OCI-LY1 (cell line): ENCODE results near the gene XRRA1.

ENCODE experiments used
- H2AFZ ChIP-seq: fragments of 200-600 bp; sonication (generic), shearing (Covaris generic); 2 replicates; pipeline ENCODE4 v1.6.0; 2014; ENCODE audit warnings: antibody characterized with exemption, mild to moderate bottlenecking, low read length
- H3F3A ChIP-seq: fragments of 200-600 bp; sonication (generic), shearing (Covaris generic); 2 replicates; pipeline ENCODE4 v1.6.0; 2014; ENCODE audit warnings: mild to moderate bottlenecking, antibody characterized with exemption, low read length, moderate library complexity; ENCODE audit not compliant: insufficient read depth
- H3K27ac ChIP-seq: fragments of 200-600 bp; sonication (generic); 2 replicates; pipeline ENCODE4 v1.5.1; 2014; ENCODE audit warnings: low read length, mixed run types, mild to moderate bottlenecking, low read depth; ENCODE audit not compliant: poor library complexity, severe bottlenecking
- H3K27me3 ChIP-seq: fragments of 200-600 bp; sonication (generic); 2 replicates; pipeline ENCODE4 v1.6.0; 2014; ENCODE audit warnings: antibody characterized with exemption, mild to moderate bottlenecking, low read length, moderate library complexity; ENCODE audit not compliant: insufficient read depth
- H3K36me3 ChIP-seq: fragments of 200-600 bp; sonication (generic); 2 replicates; pipeline ENCODE4 v1.6.1; 2014; ENCODE audit warnings: mild to moderate bottlenecking, antibody characterized with exemption, low read length, moderate library complexity, mixed read lengths; ENCODE audit not compliant: insufficient read depth
- H3K4me1 ChIP-seq: fragments of 200-600 bp; sonication (generic); 2 replicates; pipeline ENCODE4 v1.5.1; 2014; ENCODE audit warnings: mild to moderate bottlenecking, low read length, moderate library complexity; ENCODE audit not compliant: insufficient read depth, severe bottlenecking
- H3K4me2 ChIP-seq: fragments of 200-600 bp; sonication (generic), shearing (Covaris generic); 2 replicates; pipeline ENCODE4 v1.6.1; 2014; ENCODE audit warnings: low read length
- H3K4me3 ChIP-seq: fragments of 200-600 bp; sonication (generic); 2 replicates; pipeline ENCODE4 v1.5.1; 2014; ENCODE audit warnings: low read length, low read depth, mild to moderate bottlenecking, mixed read lengths; ENCODE audit not compliant: poor library complexity, severe bottlenecking
- H3K79me2 ChIP-seq: fragments of 200-600 bp; shearing (Covaris generic); 2 replicates; pipeline ENCODE4 v1.6.1; 2016; ENCODE audit warnings: mixed run types, low read length, mixed read lengths; ENCODE audit not compliant: insufficient read depth
- H3K9ac ChIP-seq: fragments of 200-600 bp; sonication (generic), shearing (Covaris generic); 2 replicates; pipeline ENCODE4 v1.6.1; 2014; ENCODE audit warnings: mild to moderate bottlenecking, low read length, mixed read lengths
- H3K9me2 ChIP-seq: fragments of 200-600 bp; sonication (generic), shearing (Covaris generic); 2 replicates; pipeline ENCODE4 v1.6.1; 2014; ENCODE audit warnings: low read depth, mild to moderate bottlenecking, low read length, mixed read lengths
- H3K9me3 ChIP-seq: fragments of 200-600 bp; shearing (Covaris generic); 2 replicates; pipeline ENCODE4 v1.6.1; 2014; ENCODE audit warnings: low read length, mixed read lengths
- H4K20me1 ChIP-seq: fragments of 200-600 bp; sonication (generic), shearing (Covaris generic); 2 replicates; pipeline ENCODE4 v1.6.0; 2016; ENCODE audit warnings: mild to moderate bottlenecking, low read length; ENCODE audit not compliant: insufficient read depth
- EZH2 ChIP-seq: fragments of 200-600 bp; sonication (generic), shearing (Covaris generic); IDR thresholded peaks from 2 replicates; pipeline ENCODE4 v1.8.0; 2017; ENCODE audit warnings: borderline replicate concordance, mixed run types, mild to moderate bottlenecking, antibody characterized with exemption, low read length, moderate library complexity, mixed read lengths
- TF ChIP-seq, protein P1 (sequence below): fragments of 200-600 bp; sonication (generic), shearing (Covaris generic); IDR thresholded peaks from 2 replicates; pipeline ENCODE4 v1.5.1; 2017; ENCODE audit warnings: mild to moderate bottlenecking, antibody characterized with exemption, low read length, moderate library complexity, mixed read lengths

Gene XRRA1

DNA sequence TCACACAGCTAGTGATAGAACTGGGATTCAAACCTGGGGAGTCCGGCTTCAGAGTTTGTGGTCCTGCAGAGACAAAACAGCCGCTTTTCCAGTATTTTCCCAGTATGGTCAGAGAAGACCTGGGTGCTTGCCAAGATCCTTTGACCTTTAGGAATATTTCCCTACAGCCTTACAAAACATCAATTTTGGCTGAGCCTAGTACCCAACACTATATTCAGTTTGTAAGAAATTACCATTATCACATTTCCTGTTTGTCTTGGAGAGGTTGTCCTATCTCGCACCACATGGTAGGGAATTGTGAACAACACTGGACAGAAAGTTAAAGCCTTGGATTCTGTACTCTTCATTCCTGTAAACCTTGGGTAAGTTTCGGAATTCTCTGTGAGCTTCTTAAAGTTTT is 29.1 kb upstream of the XRRA1 start:
- no peaks in the 10 kb centered on the region for H3K27me3 ChIP-seq
- H4K20me1 ChIP-seq = no peaks in the 10 kb centered on the region
- no peaks in the 10 kb centered on the region for H3K79me2 ChIP-seq
- no peak overlapping the region for H3K9ac ChIP-seq
- no peaks in the 10 kb centered on the region for H3K9me3 ChIP-seq
- no peaks in the 10 kb centered on the region for H3K9me2 ChIP-seq
- H2AFZ ChIP-seq = no peak overlapping the region
- H3K4me1 ChIP-seq = no peaks in the 10 kb centered on the region
- H3K36me3 ChIP-seq = peaks cover 78% of the 10 kb centered on the region
- H3K4me3 ChIP-seq = no peak overlapping the region
- no peaks in the 10 kb centered on the region for H3F3A ChIP-seq
- H3K27ac ChIP-seq = no peak overlapping the region
- no peak overlapping the region for H3K4me2 ChIP-seq
- TF ChIP-seq, protein P1, sequence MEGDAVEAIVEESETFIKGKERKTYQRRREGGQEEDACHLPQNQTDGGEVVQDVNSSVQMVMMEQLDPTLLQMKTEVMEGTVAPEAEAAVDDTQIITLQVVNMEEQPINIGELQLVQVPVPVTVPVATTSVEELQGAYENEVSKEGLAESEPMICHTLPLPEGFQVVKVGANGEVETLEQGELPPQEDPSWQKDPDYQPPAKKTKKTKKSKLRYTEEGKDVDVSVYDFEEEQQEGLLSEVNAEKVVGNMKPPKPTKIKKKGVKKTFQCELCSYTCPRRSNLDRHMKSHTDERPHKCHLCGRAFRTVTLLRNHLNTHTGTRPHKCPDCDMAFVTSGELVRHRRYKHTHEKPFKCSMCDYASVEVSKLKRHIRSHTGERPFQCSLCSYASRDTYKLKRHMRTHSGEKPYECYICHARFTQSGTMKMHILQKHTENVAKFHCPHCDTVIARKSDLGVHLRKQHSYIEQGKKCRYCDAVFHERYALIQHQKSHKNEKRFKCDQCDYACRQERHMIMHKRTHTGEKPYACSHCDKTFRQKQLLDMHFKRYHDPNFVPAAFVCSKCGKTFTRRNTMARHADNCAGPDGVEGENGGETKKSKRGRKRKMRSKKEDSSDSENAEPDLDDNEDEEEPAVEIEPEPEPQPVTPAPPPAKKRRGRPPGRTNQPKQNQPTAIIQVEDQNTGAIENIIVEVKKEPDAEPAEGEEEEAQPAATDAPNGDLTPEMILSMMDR = no peak
- TF ChIP-seq EZH2 = no peak

DNA sequence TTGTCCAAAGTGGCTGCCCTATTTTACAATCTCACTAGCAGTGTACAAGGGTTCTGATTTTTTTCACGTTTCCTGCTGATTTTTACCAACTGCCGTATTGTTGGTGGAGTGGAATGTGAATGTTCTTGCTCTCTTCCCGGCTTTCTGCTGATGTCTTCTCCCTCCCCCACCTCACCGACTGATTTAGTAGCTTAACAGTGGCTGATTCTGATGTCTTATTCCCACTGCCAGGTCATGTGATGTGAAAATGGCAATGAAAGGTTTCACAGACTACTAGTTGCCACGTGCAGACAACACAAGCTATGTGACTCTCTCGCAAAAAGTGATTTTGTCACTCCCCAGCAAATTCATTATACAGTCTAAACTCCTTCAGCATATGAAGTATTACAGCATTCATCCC is 22.5 kb upstream of the XRRA1 start:
- Histone ChIP-seq H3K27me3 (no peaks in the 10 kb centered on the region), H3K27ac (no peak overlapping the region), H3K36me3 (peaks cover 88% of the 10 kb centered on the region), H3K79me2 (no peaks in the 10 kb centered on the region), H3K9ac (no peak overlapping the region), H3F3A (no peaks in the 10 kb centered on the region), H3K4me3 (no peak overlapping the region), H2AFZ (no peak overlapping the region), H3K4me1 (no peaks in the 10 kb centered on the region), H3K9me3 (no peaks in the 10 kb centered on the region), H4K20me1 (no peaks in the 10 kb centered on the region), H3K9me2 (no peaks in the 10 kb centered on the region), H3K4me2 (no peak overlapping the region)
- TF ChIP-seq EZH2 = no peak
- TF ChIP-seq, protein P1 = no peak

DNA sequence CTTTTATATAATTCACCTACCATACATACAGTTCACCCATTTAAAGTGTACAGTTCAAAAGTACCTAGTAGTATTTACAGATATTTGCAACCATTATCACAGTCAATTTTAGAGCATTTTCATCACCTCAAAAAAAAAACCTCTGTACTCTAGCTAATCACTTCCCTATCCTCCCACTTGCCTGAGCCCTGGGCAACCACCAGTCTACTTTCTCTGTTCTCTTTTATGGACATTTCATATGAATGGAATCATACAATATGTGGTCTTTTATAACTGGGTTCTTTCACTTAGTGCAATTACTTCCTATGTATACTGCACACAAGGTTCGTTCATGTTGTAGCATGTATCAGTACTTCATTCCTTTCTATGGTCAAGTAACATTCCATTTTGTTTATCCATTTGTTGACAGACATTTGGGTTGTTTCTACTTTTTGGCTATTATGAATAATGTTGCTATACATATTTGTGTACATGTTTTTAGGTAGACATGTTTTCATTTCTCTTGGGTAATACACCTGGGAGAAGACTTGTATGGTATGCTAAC is 22.0 kb upstream of the XRRA1 start:
- H3K9me2 ChIP-seq = no peaks in the 10 kb centered on the region
- no peaks in the 10 kb centered on the region for H3F3A ChIP-seq
- peaks cover 87% of the 10 kb centered on the region for H3K36me3 ChIP-seq
- no peaks in the 10 kb centered on the region for H3K27me3 ChIP-seq
- no peaks in the 10 kb centered on the region for H3K4me1 ChIP-seq
- no peak overlapping the region for H3K4me3 ChIP-seq
- H4K20me1 ChIP-seq = no peaks in the 10 kb centered on the region
- TF ChIP-seq EZH2 = no peak
- TF ChIP-seq, protein P1 = no peak
- H2AFZ ChIP-seq = no peak overlapping the region
- no peak overlapping the region for H3K27ac ChIP-seq
- no peak overlapping the region for H3K9ac ChIP-seq
- H3K79me2 ChIP-seq = 0 out of 2 replicates have a peak, but pooled peaks cover 4% of the 10 kb centered on the region
- H3K4me2 ChIP-seq = no peak overlapping the region
- no peaks in the 10 kb centered on the region for H3K9me3 ChIP-seq
